NCI-H446 treated with DMSO at 0.1 percent for 48 hours (cell line): Measurements from ENCODE around the gene SSB.
"Not testable (repeated sequence)": the region's sequence is repeated elsewhere in the genome, so short reads cannot be mapped to it uniquely, and the experiment has no call there.

ENCODE experiments used
- DNase-seq: peaks from one replicate; lab custom pipeline; 2025; lab: John Stamatoyannopoulos, UW

The SSB gene

GRCh38 chr2:169781249-169782013, 17.2 kb upstream of the SSB start:
- no peak for DNase-seq

DNA sequence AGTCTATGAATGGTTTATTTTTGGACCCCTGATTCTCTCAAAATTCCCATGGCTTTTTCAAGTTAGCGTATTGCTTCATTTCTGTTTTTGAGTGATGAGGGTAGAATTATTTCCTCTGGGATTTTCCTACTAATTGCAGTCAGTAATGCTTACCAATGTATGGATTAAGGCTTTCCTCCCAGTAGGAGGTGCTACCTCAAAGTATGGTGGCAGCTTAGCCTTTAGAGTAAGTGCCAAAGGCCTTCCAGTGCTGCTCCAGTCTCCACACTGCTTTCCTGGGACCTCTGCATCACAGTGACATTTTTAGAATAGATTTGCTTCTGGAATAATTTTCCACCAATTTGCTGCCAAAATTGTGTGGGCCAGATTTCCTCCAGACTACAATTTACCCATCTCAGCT, 16.2 kb upstream of the SSB start:
- DNase-seq: no peak

DNA sequence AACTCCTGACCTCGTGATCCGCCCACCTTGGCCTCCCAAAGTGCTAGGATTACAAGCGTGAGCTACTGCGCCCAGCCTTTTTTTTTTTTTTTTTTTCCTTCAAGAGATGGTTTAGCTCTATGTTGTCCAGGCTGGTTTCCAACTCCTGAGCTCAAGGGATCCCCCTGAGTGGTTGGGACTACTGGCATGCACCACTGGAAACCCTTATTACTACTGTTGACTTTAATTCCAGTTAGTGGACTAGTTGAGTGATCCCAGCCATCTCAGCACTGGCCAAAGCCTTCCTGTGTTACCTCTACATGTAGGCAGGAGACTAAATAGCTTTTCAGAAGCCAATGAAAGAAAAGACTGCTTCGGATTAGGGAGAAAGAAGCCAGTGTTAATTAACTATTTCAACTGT, 8.1 kb upstream of the SSB start:
- DNase-seq: no peak

GRCh38 chr2:169795181-169795580, 3.5 kb upstream of the SSB start:
- no peak for DNase-seq

DNA sequence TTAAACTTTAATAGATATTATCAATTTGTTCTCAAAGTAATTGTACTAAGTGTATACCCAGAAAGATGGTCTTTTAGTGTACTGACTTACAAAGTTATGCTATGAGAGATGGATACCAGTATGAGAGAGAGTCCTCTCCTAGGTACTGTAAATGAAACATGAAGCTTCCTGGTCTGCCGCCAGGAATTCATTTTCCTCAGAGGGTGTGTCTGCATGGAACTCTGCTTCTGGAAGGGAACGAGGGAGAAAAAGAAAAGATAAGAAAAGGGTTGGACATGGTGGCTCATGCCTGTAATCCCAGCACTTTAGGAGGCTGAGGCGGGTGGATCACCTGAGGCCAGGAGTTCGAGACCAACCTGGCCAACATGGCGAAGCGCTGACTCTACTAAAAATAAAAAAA, 2.2 kb upstream of the SSB start:
- DNase-seq: no peak

DNA sequence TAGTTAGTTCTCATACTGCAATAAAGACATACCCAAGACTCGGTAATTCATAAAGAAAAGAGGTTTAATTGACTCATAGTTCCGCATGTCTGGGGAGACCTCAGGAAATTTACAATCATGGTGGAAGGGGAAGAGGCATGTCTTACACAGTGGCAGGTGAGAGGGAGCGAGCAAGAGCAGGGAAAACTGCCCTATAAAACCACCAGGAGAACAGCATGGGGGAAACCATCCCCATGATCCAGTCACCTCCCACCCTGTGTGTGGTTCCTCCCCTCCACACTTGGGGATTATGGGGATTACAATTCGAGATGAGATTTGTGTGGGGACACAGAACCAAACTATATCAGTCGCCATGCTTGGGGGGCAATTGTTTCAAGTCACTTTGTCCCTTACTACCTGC, 1.1 kb upstream of the SSB start:
- no peak for DNase-seq

GRCh38 chr2:169798397-169798717, 314 bp upstream of the SSB start:
- DNase-seq: no peak

- no peak for DNase-seq
Observed at GRCh38 chr2:169803480-169803879, 4.8 kb downstream of the SSB start.

- no peak for DNase-seq
Observed at GRCh38 chr2:169806586-169806985, 7.9 kb downstream of the SSB start.

GRCh38 chr2:169808221-169808620, 9.6 kb downstream of the SSB start:
- no peak for DNase-seq

DNA sequence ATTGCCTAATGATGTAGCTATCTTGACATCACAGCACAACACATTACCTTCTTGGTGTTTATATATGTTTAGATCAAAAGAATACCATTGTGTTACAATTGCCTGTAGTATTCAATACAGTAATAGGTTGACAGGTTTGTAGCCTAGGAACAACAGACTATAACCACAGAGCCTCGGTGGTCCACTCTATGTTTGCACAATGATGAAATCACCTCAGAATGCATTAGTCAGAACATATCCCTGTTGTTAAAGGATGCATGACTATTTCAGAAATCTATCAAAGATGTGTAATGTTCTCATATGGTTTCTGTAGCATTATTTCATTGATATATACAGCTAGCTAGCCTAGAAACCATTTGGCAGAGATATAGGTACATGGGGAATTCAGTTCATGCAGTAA, 17.2 kb downstream of the SSB start:
- no peak for DNase-seq

- not testable (repeated sequence) for DNase-seq
Observed at GRCh38 chr2:169816961-169817360, 18.3 kb downstream of the SSB start.

GRCh38 chr2:169817369-169817768, 18.7 kb downstream of the SSB start:
- DNase-seq: not testable (repeated sequence)

- DNase-seq: no peak
Observed at GRCh38 chr2:169818241-169818640, 19.6 kb downstream of the SSB start.

DNA sequence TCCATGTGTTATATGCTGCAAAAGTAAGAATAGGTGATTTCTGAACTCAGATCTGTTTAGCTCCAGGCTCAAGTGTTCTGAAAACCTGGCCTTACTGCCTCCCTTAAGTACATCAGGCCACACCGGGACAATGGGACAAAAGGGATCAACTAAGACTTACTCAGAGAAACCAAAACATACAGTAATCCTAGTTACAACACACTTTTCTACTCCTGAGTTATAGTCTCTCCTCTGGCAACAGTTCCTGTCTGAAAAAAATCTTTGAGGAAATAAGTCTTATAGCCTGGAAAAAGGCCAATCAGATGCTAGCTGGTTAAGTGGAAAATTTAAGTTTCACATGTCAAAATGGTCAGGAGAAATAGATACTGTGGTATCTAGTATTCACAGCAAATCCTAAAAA, 20.4 kb downstream of the SSB start:
- DNase-seq: no peak

GRCh38 chr2:169820101-169820500, 21.4 kb downstream of the SSB start:
- DNase-seq: not testable (repeated sequence)

- DNase-seq: no peak
Observed at GRCh38 chr2:169822036-169822435, 23.4 kb downstream of the SSB start.

DNA sequence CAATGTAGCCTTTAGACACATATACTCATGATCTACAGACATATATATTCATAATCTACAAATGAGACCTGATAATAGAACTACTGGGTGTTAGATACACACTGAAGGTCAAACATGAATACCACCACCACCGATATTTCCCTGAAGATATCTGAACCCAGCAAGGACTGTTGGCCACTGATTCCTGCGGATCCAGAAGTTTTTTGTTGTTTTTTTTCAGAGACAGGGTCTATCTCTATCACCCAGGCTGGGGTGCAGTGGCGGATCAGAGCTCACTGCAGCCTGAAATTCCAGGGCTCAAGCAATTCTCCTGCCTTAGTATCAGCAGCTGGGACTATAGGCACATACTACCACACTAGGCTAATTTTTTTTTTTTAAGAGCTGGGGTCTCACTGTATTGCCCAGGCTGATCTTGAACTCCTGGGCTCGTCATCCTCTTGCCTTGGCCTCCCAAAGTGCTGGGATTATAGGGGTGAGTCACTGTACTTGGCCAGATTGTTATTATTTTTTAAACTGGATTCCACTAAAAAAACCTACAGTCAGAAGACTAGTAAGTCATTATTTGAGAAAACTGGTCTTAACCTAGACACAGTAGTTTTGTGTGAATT, 24.2 kb downstream of the SSB start:
- no peak for DNase-seq

- DNase-seq: no peak
Observed at GRCh38 chr2:169823996-169824372, 25.3 kb downstream of the SSB start.

DNA sequence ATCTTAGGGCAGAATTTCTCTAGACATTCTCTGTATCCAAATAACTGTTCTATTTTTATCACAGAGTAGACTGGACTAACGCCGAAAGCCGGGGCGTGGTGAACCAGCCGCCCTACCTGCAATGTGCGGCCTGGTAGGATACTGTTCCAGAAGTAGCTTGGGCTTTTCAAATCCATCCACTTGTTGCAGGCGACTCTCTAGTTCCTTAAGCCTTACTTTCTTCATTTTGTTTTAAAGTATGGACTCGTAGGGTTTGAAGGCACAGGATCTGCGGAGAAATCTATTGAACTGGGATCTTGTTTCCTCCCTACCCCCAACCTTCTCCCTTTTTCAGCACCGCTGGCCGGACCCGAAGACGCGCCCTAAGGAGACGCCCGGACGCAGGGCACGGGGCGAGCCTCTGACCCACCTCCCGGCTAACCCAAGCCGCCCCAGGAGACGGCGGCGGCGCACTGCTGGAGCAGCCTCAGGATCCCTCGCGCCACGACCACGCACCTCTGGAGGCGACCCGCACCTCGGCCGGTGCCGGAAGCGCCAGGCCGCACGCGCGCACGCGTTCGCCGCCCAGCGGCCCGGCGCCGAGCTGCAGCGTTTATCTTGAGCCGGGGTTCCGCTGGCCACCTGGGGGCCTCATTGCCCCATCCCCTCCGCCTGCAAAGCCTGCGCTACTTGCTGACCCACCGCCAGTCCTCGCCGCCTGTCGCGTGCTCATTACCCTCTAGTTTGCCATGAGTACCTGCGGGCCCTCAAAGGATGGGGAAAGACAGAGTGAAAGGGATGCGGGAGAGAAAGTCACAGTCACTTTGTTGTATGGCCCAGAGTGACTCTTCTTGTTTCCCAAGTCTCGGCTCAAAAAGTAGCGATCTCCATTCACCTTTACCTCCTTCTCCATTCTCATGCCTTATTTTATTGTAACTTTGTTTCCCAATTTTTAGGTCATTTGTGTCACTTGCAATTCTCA, 26.0 kb downstream of the SSB start, which contains the start of gene METTL5:
METTL5 (minus strand) TSS at position 533 of the 961 bp plus-strand sequence; CDS start at position 225, 308 bp downstream.
- peak; percentile 50 for DNase-seq

- peak; percentile 79 for DNase-seq
Observed at GRCh38 chr2:169827272-169828140, 28.8 kb downstream of the SSB start, which contains the start of gene UBR3. TSS of gene UBR3 (plus strand) at chr2:169827454. CDS start at chr2:169827508, 54 bp downstream.
